ENCODE results near the gene ZNF500.

DNA sequence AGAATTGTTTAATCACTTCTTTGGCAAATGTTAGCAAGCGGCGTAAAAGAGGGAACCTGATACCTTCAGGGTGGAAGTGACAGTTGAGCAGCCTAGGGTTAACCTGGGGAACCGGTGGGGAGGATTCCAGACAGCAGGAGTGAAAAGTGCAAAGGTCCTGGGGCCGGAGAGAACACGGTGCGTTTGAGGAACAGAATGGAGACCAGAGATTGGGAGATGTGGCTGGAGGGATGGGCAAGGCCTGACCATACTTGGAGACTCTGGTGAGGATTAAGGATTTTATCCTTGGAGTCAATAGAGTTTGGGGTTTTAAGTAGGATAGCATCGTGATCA is 2.3 kb upstream of the ZNF500 start:
- TF ChIP-seq SUZ12 (IDR thresholded peaks at IDR 0.05) (no peak), FOXA1 (IDR thresholded peaks at IDR 0.05) (no peak), FOXK2 (IDR thresholded peaks at IDR 0.05) (no peak), ELF4 (IDR thresholded peaks at IDR 0.05) (no peak), SP1 (IDR thresholded peaks at IDR 0.05) (no peak), ARNT (IDR thresholded peaks at IDR 0.05) (no peak), LEF1 (IDR thresholded peaks at IDR 0.05; ENCODE audit: borderline replicate concordance) (no peak)
- TF ChIP-seq, protein P1, sequence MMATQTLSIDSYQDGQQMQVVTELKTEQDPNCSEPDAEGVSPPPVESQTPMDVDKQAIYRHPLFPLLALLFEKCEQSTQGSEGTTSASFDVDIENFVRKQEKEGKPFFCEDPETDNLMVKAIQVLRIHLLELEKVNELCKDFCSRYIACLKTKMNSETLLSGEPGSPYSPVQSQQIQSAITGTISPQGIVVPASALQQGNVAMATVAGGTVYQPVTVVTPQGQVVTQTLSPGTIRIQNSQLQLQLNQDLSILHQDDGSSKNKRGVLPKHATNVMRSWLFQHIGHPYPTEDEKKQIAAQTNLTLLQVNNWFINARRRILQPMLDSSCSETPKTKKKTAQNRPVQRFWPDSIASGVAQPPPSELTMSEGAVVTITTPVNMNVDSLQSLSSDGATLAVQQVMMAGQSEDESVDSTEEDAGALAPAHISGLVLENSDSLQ (IDR thresholded peaks at IDR 0.05): no peak
